HepG2 (cell line): Measurements from ENCODE around the gene WNT5B. TPM values are rescaled to one million over a fixed set of nuclear protein-coding genes. Genes with fewer than 3 reads are reported as not detected.
A peak's percentile ranks its signal among the peaks of the same experiment; 100 is the strongest.

Experiments used
- AHR ChIP-seq: IDR thresholded peaks from 2 replicates; pipeline ENCODE4 v1.6.1; 2018; ENCODE audit warnings: missing genetic modification reagents, missing compliant biosample characterization
- NCOR1 ChIP-seq: fragments of 200-600 bp; sonication (generic); IDR thresholded peaks from 2 replicates; pipeline ENCODE4 v1.7.0; 2017; ENCODE audit warnings: antibody characterized with exemption, low read length, borderline replicate concordance
- RFXANK ChIP-seq: IDR thresholded peaks from 2 replicates; pipeline ENCODE4 v1.6.1; 2016
- SMAD1 ChIP-seq: sonication (generic); formaldehyde crosslinking; IDR thresholded peaks from 2 replicates; pipeline ENCODE4 v1.4.0; 2020; ENCODE audit warnings: missing genetic modification reagents, low read depth, mild to moderate bottlenecking, borderline replicate concordance
- SNAI1 ChIP-seq: sonication (generic); formaldehyde crosslinking; IDR thresholded peaks from 2 replicates; pipeline ENCODE4 v1.5.0; 2020; ENCODE audit warnings: mild to moderate bottlenecking, missing genetic modification reagents, borderline replicate concordance
- ZFP1 ChIP-seq: IDR thresholded peaks from 2 replicates; pipeline ENCODE4 v1.6.1; 2016
- ZNF337 ChIP-seq: sonication (generic); formaldehyde crosslinking; IDR thresholded peaks from 2 replicates; pipeline ENCODE4 v1.5.1; 2020; ENCODE audit warnings: missing genetic modification reagents, low read depth, mild to moderate bottlenecking, borderline replicate concordance
- ZNF431 ChIP-seq: sonication (generic); formaldehyde crosslinking; IDR thresholded peaks from 2 replicates; pipeline ENCODE4 v1.9.0; 2022; ENCODE audit warnings: missing genetic modification reagents, low read depth, mild to moderate bottlenecking, borderline replicate concordance
- ZNF564 ChIP-seq: sonication (generic); formaldehyde crosslinking; IDR thresholded peaks from 2 replicates; pipeline ENCODE4 v1.8.1; 2023; ENCODE audit warnings: mild to moderate bottlenecking, missing genetic modification reagents
- ZNF569 ChIP-seq: sonication (generic); formaldehyde crosslinking; IDR thresholded peaks from 2 replicates; pipeline ENCODE4 v1.5.0; 2020; ENCODE audit warnings: mild to moderate bottlenecking, missing genetic modification reagents, moderate library complexity, borderline replicate concordance
- ZNF891 ChIP-seq: sonication (generic); formaldehyde crosslinking; IDR thresholded peaks from 2 replicates; pipeline ENCODE4 v1.5.0; 2020; ENCODE audit warnings: mild to moderate bottlenecking, missing genetic modification reagents
- ZSCAN20 ChIP-seq: sonication (generic); formaldehyde crosslinking; IDR thresholded peaks from 2 replicates; pipeline ENCODE4 v1.4.0; 2020; ENCODE audit warnings: missing genetic modification reagents, mild to moderate bottlenecking, borderline replicate concordance
- polyA plus RNA-seq, 8 experiments: library from polyadenylated mRNA; depleted of rRNA in 3 of 8; stranded (reverse) in 7 of 8; unstranded in 1 of 8; fragments of >200 nt; fragmentation: Illumina TruSeq in 4 of 8; extraction: Trizol in 4 of 8; gene quantifications; 2 replicates each; pipeline versions ENCODE4 v1.2.1 to v1.2.3, GENCODE V29; 2011 to 2016; ENCODE audit warnings: low read depth in 4 of 8, missing spikeins in 1 of 8, mixed read lengths in 1 of 8; ENCODE audit not compliant: insufficient read depth in 1 of 8
- total RNA-seq, 5 experiments: library from RNA; depleted of rRNA; stranded (reverse); fragments of >200 nt; fragmentation: Illumina TruSeq; extraction: Trizol; gene quantifications; 2 replicates each; pipeline ENCODE4 v1.2.3, GENCODE V29; 2016; ENCODE audit warnings: low read depth in 1 of 5
- TF ChIP-seq, protein P1 (sequence below): sonication (generic); formaldehyde crosslinking; IDR thresholded peaks from 2 replicates; pipeline ENCODE4 v1.4.0; 2020; ENCODE audit warnings: missing genetic modification reagents
- TF ChIP-seq, protein P2 (sequence below): sonication (generic); formaldehyde crosslinking; IDR thresholded peaks from 2 replicates; pipeline ENCODE4 v1.4.0; 2020; ENCODE audit warnings: mild to moderate bottlenecking, low read depth, missing genetic modification reagents
- TF ChIP-seq, protein P3 (sequence below): sonication (generic); formaldehyde crosslinking; IDR thresholded peaks from 2 replicates; pipeline ENCODE4 v1.4.0; 2020; ENCODE audit warnings: missing genetic modification reagents, borderline replicate concordance
- TF ChIP-seq, protein P4 (sequence below): IDR thresholded peaks from 2 replicates; pipeline ENCODE4 v1.6.1; 2018; ENCODE audit warnings: missing genetic modification reagents, mild to moderate bottlenecking, missing compliant biosample characterization
- TF ChIP-seq, protein P5 (sequence below): sonication (generic); formaldehyde crosslinking; IDR thresholded peaks from 2 replicates; pipeline ENCODE4 v1.4.0; 2020; ENCODE audit warnings: mild to moderate bottlenecking, missing genetic modification reagents
- TF ChIP-seq, protein P6 (sequence below): sonication (generic); formaldehyde crosslinking; IDR thresholded peaks from 2 replicates; pipeline ENCODE4 v1.4.0; 2020; ENCODE audit warnings: missing genetic modification reagents

Gene WNT5B
- total and polyA plus RNA-seq, 2 of the 13 experiments (the other 11 are each of a cell fraction or from before 2014, with no cell fraction given): 0.04 TPM; not detected in 1

DNA sequence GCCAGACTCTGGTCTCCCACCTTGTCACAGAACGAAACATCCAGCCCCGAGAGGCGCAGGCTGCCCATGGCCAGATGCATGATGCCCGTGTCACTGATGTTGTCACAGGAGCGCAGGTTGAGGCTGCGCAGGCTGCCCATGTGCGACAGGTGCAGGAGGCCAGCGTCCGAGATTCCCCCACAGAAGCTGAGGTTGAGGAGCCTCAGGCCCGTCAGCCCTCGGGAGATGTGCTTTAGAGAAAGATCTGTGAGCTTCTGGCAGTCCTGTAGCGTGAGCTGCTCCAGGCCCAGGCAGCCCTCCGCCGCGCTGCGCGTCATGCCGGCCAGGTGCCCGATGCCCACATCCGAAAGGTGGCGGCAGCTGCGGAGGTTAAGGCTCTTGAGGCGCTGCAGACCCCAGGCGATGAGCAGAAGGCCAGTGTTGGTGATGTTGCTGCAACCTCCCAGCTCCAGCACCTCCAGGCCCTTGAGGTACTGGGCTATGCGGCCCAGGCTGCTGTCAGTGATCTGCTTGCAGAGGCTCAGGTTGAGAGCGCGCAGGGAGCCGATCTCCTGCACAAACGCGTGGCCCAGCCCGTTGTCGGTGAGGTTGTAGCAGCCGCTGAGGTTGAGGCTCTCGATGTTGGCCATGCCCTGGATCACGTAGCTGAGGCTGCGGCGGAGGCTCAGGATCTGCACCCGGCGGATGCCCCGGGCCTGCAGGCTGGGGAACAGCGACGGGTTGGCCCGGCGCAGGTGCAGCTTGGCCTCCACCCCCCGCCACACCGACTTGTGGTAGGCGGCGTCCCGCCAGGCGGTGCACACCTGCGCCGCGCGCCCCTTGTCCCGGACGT, 35.6 kb upstream of the WNT5B start (continued):
- TF ChIP-seq, protein P1, sequence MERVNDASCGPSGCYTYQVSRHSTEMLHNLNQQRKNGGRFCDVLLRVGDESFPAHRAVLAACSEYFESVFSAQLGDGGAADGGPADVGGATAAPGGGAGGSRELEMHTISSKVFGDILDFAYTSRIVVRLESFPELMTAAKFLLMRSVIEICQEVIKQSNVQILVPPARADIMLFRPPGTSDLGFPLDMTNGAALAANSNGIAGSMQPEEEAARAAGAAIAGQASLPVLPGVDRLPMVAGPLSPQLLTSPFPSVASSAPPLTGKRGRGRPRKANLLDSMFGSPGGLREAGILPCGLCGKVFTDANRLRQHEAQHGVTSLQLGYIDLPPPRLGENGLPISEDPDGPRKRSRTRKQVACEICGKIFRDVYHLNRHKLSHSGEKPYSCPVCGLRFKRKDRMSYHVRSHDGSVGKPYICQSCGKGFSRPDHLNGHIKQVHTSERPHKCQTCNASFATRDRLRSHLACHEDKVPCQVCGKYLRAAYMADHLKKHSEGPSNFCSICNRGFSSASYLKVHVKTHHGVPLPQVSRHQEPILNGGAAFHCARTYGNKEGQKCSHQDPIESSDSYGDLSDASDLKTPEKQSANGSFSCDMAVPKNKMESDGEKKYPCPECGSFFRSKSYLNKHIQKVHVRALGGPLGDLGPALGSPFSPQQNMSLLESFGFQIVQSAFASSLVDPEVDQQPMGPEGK: peak; percentile 65; the same call in 1 of the 2 replicates
- TF ChIP-seq ZSCAN20 (CRISPR knock-in tag) (no peak), RFXANK (CRISPR knock-in tag) (no peak), AHR (peak; percentile 51; the same call in 1 of the 2 replicates), ZNF564 (CRISPR knock-in tag) (peak; percentile 60; the same call in 1 of the 2 replicates), ZNF569 (CRISPR knock-in tag) (no peak), SMAD1 (CRISPR knock-in tag) (peak; percentile 55; the same call in 1 of the 2 replicates), ZNF891 (no peak), ZFP1 (CRISPR knock-in tag) (no peak), NCOR1 (no peak), ZNF431 (CRISPR knock-in tag) (no peak), ZNF337 (CRISPR knock-in tag) (no peak), SNAI1 (CRISPR knock-in tag) (0 out of 2 replicates have a peak, but pooled peaks have one; percentile 55)
- TF ChIP-seq, protein P2, sequence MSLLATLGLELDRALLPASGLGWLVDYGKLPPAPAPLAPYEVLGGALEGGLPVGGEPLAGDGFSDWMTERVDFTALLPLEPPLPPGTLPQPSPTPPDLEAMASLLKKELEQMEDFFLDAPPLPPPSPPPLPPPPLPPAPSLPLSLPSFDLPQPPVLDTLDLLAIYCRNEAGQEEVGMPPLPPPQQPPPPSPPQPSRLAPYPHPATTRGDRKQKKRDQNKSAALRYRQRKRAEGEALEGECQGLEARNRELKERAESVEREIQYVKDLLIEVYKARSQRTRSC: no peak
- TF ChIP-seq, protein P3, sequence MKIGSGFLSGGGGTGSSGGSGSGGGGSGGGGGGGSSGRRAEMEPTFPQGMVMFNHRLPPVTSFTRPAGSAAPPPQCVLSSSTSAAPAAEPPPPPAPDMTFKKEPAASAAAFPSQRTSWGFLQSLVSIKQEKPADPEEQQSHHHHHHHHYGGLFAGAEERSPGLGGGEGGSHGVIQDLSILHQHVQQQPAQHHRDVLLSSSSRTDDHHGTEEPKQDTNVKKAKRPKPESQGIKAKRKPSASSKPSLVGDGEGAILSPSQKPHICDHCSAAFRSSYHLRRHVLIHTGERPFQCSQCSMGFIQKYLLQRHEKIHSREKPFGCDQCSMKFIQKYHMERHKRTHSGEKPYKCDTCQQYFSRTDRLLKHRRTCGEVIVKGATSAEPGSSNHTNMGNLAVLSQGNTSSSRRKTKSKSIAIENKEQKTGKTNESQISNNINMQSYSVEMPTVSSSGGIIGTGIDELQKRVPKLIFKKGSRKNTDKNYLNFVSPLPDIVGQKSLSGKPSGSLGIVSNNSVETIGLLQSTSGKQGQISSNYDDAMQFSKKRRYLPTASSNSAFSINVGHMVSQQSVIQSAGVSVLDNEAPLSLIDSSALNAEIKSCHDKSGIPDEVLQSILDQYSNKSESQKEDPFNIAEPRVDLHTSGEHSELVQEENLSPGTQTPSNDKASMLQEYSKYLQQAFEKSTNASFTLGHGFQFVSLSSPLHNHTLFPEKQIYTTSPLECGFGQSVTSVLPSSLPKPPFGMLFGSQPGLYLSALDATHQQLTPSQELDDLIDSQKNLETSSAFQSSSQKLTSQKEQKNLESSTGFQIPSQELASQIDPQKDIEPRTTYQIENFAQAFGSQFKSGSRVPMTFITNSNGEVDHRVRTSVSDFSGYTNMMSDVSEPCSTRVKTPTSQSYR: no peak
- TF ChIP-seq, protein P4, sequence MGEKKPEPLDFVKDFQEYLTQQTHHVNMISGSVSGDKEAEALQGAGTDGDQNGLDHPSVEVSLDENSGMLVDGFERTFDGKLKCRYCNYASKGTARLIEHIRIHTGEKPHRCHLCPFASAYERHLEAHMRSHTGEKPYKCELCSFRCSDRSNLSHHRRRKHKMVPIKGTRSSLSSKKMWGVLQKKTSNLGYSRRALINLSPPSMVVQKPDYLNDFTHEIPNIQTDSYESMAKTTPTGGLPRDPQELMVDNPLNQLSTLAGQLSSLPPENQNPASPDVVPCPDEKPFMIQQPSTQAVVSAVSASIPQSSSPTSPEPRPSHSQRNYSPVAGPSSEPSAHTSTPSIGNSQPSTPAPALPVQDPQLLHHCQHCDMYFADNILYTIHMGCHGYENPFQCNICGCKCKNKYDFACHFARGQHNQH (CRISPR knock-in tag): 0 out of 2 replicates have a peak, but pooled peaks have one; percentile 33
- TF ChIP-seq, protein P5, sequence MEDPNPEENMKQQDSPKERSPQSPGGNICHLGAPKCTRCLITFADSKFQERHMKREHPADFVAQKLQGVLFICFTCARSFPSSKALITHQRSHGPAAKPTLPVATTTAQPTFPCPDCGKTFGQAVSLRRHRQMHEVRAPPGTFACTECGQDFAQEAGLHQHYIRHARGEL: peak; percentile 81; the same call in 1 of the 2 replicates
- TF ChIP-seq, protein P6, sequence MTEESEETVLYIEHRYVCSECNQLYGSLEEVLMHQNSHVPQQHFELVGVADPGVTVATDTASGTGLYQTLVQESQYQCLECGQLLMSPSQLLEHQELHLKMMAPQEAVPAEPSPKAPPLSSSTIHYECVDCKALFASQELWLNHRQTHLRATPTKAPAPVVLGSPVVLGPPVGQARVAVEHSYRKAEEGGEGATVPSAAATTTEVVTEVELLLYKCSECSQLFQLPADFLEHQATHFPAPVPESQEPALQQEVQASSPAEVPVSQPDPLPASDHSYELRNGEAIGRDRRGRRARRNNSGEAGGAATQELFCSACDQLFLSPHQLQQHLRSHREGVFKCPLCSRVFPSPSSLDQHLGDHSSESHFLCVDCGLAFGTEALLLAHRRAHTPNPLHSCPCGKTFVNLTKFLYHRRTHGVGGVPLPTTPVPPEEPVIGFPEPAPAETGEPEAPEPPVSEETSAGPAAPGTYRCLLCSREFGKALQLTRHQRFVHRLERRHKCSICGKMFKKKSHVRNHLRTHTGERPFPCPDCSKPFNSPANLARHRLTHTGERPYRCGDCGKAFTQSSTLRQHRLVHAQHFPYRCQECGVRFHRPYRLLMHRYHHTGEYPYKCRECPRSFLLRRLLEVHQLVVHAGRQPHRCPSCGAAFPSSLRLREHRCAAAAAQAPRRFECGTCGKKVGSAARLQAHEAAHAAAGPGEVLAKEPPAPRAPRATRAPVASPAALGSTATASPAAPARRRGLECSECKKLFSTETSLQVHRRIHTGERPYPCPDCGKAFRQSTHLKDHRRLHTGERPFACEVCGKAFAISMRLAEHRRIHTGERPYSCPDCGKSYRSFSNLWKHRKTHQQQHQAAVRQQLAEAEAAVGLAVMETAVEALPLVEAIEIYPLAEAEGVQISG (CRISPR knock-in tag): 0 out of 2 replicates have a peak, but pooled peaks have one; percentile 3
